CD4-positive, alpha-beta T cell treated with Interleukin-6 at 100 ng/mL for 8 hours (primary cell): ENCODE data around the gene FZD10.

Experiments
- DNase-seq: peaks from one replicate; pipeline ENCODE4 v3.0.0-alpha.2; 2020; ENCODE audit warnings: mixed read lengths, low spot score

The FZD10 gene

GRCh38 chr12:130162267-130162666 is at the start of gene FZD10:
Gene FZD10 (plus strand): TSS chr12:130162464. CDS start chr12:130162943, 479 bp downstream.
- no peak for DNase-seq

- DNase-seq, result no peak
Observed at GRCh38 chr12:130114952-130115351, 47.3 kb upstream of the FZD10 start.

GRCh38 chr12:130115646-130116045 is 46.6 kb upstream of the FZD10 start:
- DNase-seq, result no peak

GRCh38 chr12:130116791-130117190 is 45.5 kb upstream of the FZD10 start:
- DNase-seq, result no peak

GRCh38 chr12:130117233-130117632 is 45.0 kb upstream of the FZD10 start:
- DNase-seq, result no peak

GRCh38 chr12:130117701-130118100 is 44.6 kb upstream of the FZD10 start:
- no peak for DNase-seq

- DNase-seq, result no peak
Observed at GRCh38 chr12:130118181-130118580, 44.1 kb upstream of the FZD10 start.

GRCh38 chr12:130119241-130119861 is 42.9 kb upstream of the FZD10 start:
- no peak for DNase-seq

- no peak for DNase-seq
Observed at GRCh38 chr12:130120012-130120805, 42.1 kb upstream of the FZD10 start.

- DNase-seq, result no peak
Observed at GRCh38 chr12:130121226-130122000, 40.9 kb upstream of the FZD10 start.

- DNase-seq, result no peak
Observed at GRCh38 chr12:130122356-130122755, 39.9 kb upstream of the FZD10 start.

GRCh38 chr12:130124106-130124505 is 38.2 kb upstream of the FZD10 start:
- DNase-seq, result no peak

- DNase-seq, result no peak
Observed at GRCh38 chr12:130124605-130125244, 37.5 kb upstream of the FZD10 start.

GRCh38 chr12:130126023-130126432 is 36.2 kb upstream of the FZD10 start:
- no peak for DNase-seq

GRCh38 chr12:130127532-130127911 is 34.7 kb upstream of the FZD10 start:
- DNase-seq, result no peak

- no peak for DNase-seq
Observed at GRCh38 chr12:130127912-130128789, 34.1 kb upstream of the FZD10 start.

- no peak for DNase-seq
Observed at GRCh38 chr12:130128790-130129735, 33.2 kb upstream of the FZD10 start.

GRCh38 chr12:130130346-130130745 is 31.9 kb upstream of the FZD10 start:
- DNase-seq, result no peak

GRCh38 chr12:130131025-130131424 is 31.2 kb upstream of the FZD10 start:
- no peak for DNase-seq

- no peak for DNase-seq
Observed at GRCh38 chr12:130131801-130132200, 30.5 kb upstream of the FZD10 start.
